ENCODE measurements around the gene NCKIPSD.
"Not testable (repeated sequence)": the region's sequence is repeated elsewhere in the genome, so short reads cannot be mapped to it uniquely, and the experiment has no call there.

The NCKIPSD gene

GRCh38 chr3:48685603-48686511 is at the start of gene NCKIPSD:
Gene NCKIPSD, minus strand, starts transcription at chr3:48685915. Its CDS starts 108 bp downstream, at chr3:48685807.
- peak; percentile 52 for DNase-seq

GRCh38 chr3:48735075-48735767 is 49.5 kb upstream of the NCKIPSD start:
- DNase-seq, result not testable (repeated sequence)

GRCh38 chr3:48734541-48734940 is 48.8 kb upstream of the NCKIPSD start:
- DNase-seq, result not testable (repeated sequence)

- not testable (repeated sequence) for DNase-seq
Observed at GRCh38 chr3:48733752-48734518, 48.2 kb upstream of the NCKIPSD start.

GRCh38 chr3:48727511-48727910 is 41.8 kb upstream of the NCKIPSD start:
- DNase-seq, result no peak

- not testable (repeated sequence) for DNase-seq
Observed at GRCh38 chr3:48725185-48725855, 39.6 kb upstream of the NCKIPSD start.

GRCh38 chr3:48723725-48724124 is 38.0 kb upstream of the NCKIPSD start:
- no peak for DNase-seq

- not testable (repeated sequence) for DNase-seq
Observed at GRCh38 chr3:48723293-48723692, 37.6 kb upstream of the NCKIPSD start.

- DNase-seq, result peak; percentile 97
Observed at GRCh38 chr3:48716982-48717746, 31.4 kb upstream of the NCKIPSD start, which contains the start of gene IP6K2. Gene IP6K2, minus strand, starts transcription at chr3:48717221. Its CDS starts 21,930 bp downstream, at chr3:48695291.

GRCh38 chr3:48716508-48716981 is 30.8 kb upstream of the NCKIPSD start:
- no peak for DNase-seq

GRCh38 chr3:48715174-48715800 is 29.6 kb upstream of the NCKIPSD start:
- peak; percentile 59 for DNase-seq

GRCh38 chr3:48711727-48712126 is 26.0 kb upstream of the NCKIPSD start:
- no peak for DNase-seq

GRCh38 chr3:48709051-48709461 is 23.3 kb upstream of the NCKIPSD start:
- no peak for DNase-seq

- no peak for DNase-seq
Observed at GRCh38 chr3:48708481-48708889, 22.8 kb upstream of the NCKIPSD start.

- no peak for DNase-seq
Observed at GRCh38 chr3:48707157-48707556, 21.4 kb upstream of the NCKIPSD start.

- no peak for DNase-seq
Observed at GRCh38 chr3:48702320-48702920, 16.7 kb upstream of the NCKIPSD start.

- no peak for DNase-seq
Observed at GRCh38 chr3:48700731-48701405, 15.2 kb upstream of the NCKIPSD start.

- no peak for DNase-seq
Observed at GRCh38 chr3:48698891-48699290, 13.2 kb upstream of the NCKIPSD start.

GRCh38 chr3:48697952-48698351 is 12.2 kb upstream of the NCKIPSD start:
- DNase-seq, result no peak

- DNase-seq, result no peak
Observed at GRCh38 chr3:48696601-48697000, 10.9 kb upstream of the NCKIPSD start.

All from amniotic stem cell (primary cell).